Mammary epithelial cell (primary cell): ENCODE results near the gene ANKS1B.

Source experiments
- EZH2 ChIP-seq: IDR thresholded peaks from 2 replicates; pipeline ENCODE4 v1.6.1; 2012; ENCODE audit warnings: low read length, inconsistent platforms, borderline replicate concordance
- TF ChIP-seq, protein P1 (sequence below), 2 donors: IDR thresholded peaks in 1 of 2; conservative IDR thresholded peaks in 1 of 2; 2 replicates each; pipeline ENCODE4 v1.5.1; 2011 to 2012; ENCODE audit warnings: inconsistent platforms in 2 of 2, low read length in 2 of 2, mild to moderate bottlenecking in 2 of 2, control low read depth in 1 of 2, low read depth in 1 of 2; ENCODE audit not compliant: insufficient read depth in 1 of 2; ENCODE audit errors: extremely low read depth in 1 of 2

DNA sequence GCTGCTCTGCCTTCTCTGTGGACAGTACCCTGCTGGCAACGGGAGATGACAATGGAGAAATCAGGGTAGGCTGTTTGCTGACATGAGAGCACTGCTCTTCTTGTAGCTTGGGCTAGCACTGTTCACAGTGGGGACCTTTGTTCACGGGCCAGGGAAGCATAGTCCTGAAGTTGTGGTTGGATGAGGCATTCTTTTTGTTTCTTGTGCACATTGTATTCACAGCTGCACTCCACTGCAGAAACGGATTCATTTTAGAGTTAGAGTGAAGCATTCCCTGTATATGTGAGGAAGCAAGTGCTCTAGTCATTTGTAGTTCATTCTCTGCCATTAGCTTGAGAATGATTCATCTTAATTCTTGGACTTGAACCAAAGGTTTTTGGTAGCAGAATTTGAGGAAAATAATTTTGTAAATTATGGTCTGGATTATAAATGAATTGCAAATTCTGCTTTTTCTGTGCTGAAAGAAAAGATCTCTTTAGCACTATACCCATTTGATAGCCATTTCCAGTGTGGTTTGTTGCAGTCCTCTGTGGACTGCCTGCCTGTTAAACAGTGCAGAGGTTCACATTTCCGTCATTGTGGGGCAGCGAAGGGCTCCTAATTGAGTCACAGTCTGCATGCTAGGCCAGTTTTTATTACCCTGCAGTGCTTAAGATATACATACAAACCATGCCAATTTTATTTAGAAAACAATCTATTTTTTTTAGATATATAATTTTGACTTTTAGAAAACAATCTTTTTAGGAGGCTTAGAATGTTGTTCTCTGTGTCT, 1259.1 kb downstream of the ANKS1B start:
- TF ChIP-seq, protein P1, sequence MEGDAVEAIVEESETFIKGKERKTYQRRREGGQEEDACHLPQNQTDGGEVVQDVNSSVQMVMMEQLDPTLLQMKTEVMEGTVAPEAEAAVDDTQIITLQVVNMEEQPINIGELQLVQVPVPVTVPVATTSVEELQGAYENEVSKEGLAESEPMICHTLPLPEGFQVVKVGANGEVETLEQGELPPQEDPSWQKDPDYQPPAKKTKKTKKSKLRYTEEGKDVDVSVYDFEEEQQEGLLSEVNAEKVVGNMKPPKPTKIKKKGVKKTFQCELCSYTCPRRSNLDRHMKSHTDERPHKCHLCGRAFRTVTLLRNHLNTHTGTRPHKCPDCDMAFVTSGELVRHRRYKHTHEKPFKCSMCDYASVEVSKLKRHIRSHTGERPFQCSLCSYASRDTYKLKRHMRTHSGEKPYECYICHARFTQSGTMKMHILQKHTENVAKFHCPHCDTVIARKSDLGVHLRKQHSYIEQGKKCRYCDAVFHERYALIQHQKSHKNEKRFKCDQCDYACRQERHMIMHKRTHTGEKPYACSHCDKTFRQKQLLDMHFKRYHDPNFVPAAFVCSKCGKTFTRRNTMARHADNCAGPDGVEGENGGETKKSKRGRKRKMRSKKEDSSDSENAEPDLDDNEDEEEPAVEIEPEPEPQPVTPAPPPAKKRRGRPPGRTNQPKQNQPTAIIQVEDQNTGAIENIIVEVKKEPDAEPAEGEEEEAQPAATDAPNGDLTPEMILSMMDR (conservative IDR thresholded peaks at IDR 0.05 in 1 of 2, IDR thresholded peaks at IDR 0.05 in 1 of 2; ENCODE audit: extremely low read depth in 1 of 2, insufficient read depth in 1 of 2, low read depth in 1 of 2, low read length in 2 of 2) = peak; percentile 41 to 47
- TF ChIP-seq EZH2 = no peak
